Tibial nerve (tissue), 3 donors: ENCODE results near the gene MND1.
"Not testable (repeated sequence)": the region's sequence is repeated elsewhere in the genome, so short reads cannot be mapped to it uniquely, and the experiment has no call there.

ENCODE experiments used
- CTCF ChIP-seq, 5 experiments: fragments of 200-600 bp in 3 of 5; fragments of 450-650 bp in 2 of 5; sonication (generic) in 3 of 5; IDR thresholded peaks; one replicate each; pipeline ENCODE4 v1.5.1; 2016 to 2019; ENCODE audit warnings: antibody characterized with exemption in 5 of 5, mild to moderate bottlenecking in 3 of 5, moderate library complexity in 2 of 5
- POLR2A ChIP-seq, 2 donors: fragments of 450-650 bp; IDR thresholded peaks; one replicate each; pipeline ENCODE4 v1.6.1; 2017; ENCODE audit warnings: antibody characterized with exemption in 2 of 2, mild to moderate bottlenecking in 2 of 2, moderate library complexity in 2 of 2

- TF ChIP-seq POLR2A, CTCF (IDR thresholded peaks at IDR 0.05): not testable (repeated sequence)
Measured at GRCh38 chr4:153461549-153461948, 117.1 kb downstream of the MND1 start.
